ENCODE measurements around the gene TBC1D22B.

Gene TBC1D22B

GRCh38 chr6:37265860-37266259, 8.3 kb downstream of the TBC1D22B start:
- no peak for DNase-seq (ENCODE audit: low read depth)
- TF ChIP-seq CTCF (IDR thresholded peaks at IDR 0.05; ENCODE audit: control insufficient read depth, extremely low read depth, insufficient read depth), result no peak
- no peak overlapping the region for H3K4me3 ChIP-seq (ENCODE audit: low read depth, low read length)

GRCh38 chr6:37269105-37269504, 11.5 kb downstream of the TBC1D22B start:
- no peak for DNase-seq (ENCODE audit: low read depth)
- no peak for TF ChIP-seq CTCF (IDR thresholded peaks at IDR 0.05; ENCODE audit: control insufficient read depth, extremely low read depth, insufficient read depth)
- no peak overlapping the region for H3K4me3 ChIP-seq (ENCODE audit: low read depth, low read length)

- H3K4me3 ChIP-seq (ENCODE audit: low read depth, low read length), result no peak overlapping the region
- no peak for TF ChIP-seq CTCF (IDR thresholded peaks at IDR 0.05; ENCODE audit: control insufficient read depth, extremely low read depth, insufficient read depth)
- DNase-seq (ENCODE audit: low read depth), result no peak
Observed at GRCh38 chr6:37272834-37273566, 15.4 kb downstream of the TBC1D22B start.

GRCh38 chr6:37273690-37274089, 16.1 kb downstream of the TBC1D22B start:
- H3K4me3 ChIP-seq (ENCODE audit: low read depth, low read length), result no peak overlapping the region
- DNase-seq (ENCODE audit: low read depth), result no peak
- no peak for TF ChIP-seq CTCF (IDR thresholded peaks at IDR 0.05; ENCODE audit: control insufficient read depth, extremely low read depth, insufficient read depth)

GRCh38 chr6:37275350-37275749, 17.8 kb downstream of the TBC1D22B start:
- DNase-seq (ENCODE audit: low read depth), result no peak
- no peak overlapping the region for H3K4me3 ChIP-seq (ENCODE audit: low read depth, low read length)
- TF ChIP-seq CTCF (IDR thresholded peaks at IDR 0.05; ENCODE audit: control insufficient read depth, extremely low read depth, insufficient read depth), result no peak

- TF ChIP-seq CTCF (IDR thresholded peaks at IDR 0.05; ENCODE audit: control insufficient read depth, extremely low read depth, insufficient read depth), result no peak
- DNase-seq (ENCODE audit: low read depth), result no peak
Observed at GRCh38 chr6:37277001-37277409, 19.4 kb downstream of the TBC1D22B start.

More at GRCh38 chr6:37277001-37277409, 19.4 kb downstream of the TBC1D22B start:
- no peak overlapping the region for H3K4me3 ChIP-seq (ENCODE audit: low read depth, low read length)

Data from LNCaP clone FGC (cell line).